PFSK-1 (cell line): ENCODE data around the gene RHOBTB3.
A peak's percentile ranks its signal among the peaks of the same experiment; 100 is the strongest.

Source experiments
- FOXP2 ChIP-seq: optimal IDR thresholded peaks from 2 replicates; pipeline ENCODE3; 2011; ENCODE audit warnings: borderline replicate concordance, control low read depth, inconsistent platforms; ENCODE audit not compliant: insufficient read depth; ENCODE audit errors: extremely low read length, extremely low read depth
- POLR2AphosphoS5 ChIP-seq: IDR thresholded peaks from 2 replicates; pipeline ENCODE4 v1.6.1; 2012; ENCODE audit warnings: low read depth, mild to moderate bottlenecking, control low read depth, low read length, moderate library complexity
- SIN3A ChIP-seq: IDR thresholded peaks from 2 replicates; pipeline ENCODE4 v1.6.1; 2012; ENCODE audit warnings: mild to moderate bottlenecking, low read length, moderate library complexity, borderline replicate concordance; ENCODE audit not compliant: insufficient read depth
- TAF1 ChIP-seq: IDR thresholded peaks from 2 replicates; pipeline ENCODE4 v1.6.1; 2012; ENCODE audit warnings: low read length, control low read depth, borderline replicate concordance; ENCODE audit not compliant: insufficient read depth
- TF ChIP-seq, protein P1 (sequence below), 2 experiments: IDR thresholded peaks; 2 replicates each; pipeline versions ENCODE4 v1.6.1 to v1.8.0; 2011 to 2012; ENCODE audit warnings: low read depth in 2 of 2, low read length in 2 of 2, control low read depth in 1 of 2, inconsistent platforms in 1 of 2, mild to moderate bottlenecking in 1 of 2, moderate library complexity in 1 of 2; ENCODE audit not compliant: insufficient read depth in 1 of 2

RHOBTB3 gene

DNA sequence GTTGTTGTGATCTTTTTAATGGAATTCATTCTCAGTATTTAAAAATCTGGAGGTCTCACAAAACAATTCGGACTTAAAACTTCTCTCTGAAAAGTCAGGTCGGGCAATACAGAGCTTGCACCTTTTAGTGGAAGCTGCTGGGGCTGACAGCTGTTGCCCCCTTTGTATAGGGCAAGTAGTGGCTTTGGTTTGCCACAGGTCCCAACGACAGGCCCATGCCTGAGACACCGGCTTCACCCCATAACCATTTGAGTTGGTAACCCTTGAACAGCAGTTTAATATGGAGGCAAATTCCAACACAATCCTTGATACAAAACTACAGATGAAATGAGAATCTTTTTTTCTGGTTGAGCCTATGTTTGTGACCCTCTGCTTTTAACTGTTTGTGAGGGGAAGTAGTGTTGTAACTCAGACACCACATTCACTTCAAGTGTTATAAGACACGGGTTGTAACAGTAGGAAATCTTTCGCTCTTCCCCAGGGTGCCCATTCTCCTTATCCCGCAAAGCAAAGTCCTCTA lies 92.1 kb downstream of the RHOBTB3 start:
- TF ChIP-seq POLR2AphosphoS5 (no peak), FOXP2 (no peak), SIN3A (no peak)
- TF ChIP-seq, protein P1, sequence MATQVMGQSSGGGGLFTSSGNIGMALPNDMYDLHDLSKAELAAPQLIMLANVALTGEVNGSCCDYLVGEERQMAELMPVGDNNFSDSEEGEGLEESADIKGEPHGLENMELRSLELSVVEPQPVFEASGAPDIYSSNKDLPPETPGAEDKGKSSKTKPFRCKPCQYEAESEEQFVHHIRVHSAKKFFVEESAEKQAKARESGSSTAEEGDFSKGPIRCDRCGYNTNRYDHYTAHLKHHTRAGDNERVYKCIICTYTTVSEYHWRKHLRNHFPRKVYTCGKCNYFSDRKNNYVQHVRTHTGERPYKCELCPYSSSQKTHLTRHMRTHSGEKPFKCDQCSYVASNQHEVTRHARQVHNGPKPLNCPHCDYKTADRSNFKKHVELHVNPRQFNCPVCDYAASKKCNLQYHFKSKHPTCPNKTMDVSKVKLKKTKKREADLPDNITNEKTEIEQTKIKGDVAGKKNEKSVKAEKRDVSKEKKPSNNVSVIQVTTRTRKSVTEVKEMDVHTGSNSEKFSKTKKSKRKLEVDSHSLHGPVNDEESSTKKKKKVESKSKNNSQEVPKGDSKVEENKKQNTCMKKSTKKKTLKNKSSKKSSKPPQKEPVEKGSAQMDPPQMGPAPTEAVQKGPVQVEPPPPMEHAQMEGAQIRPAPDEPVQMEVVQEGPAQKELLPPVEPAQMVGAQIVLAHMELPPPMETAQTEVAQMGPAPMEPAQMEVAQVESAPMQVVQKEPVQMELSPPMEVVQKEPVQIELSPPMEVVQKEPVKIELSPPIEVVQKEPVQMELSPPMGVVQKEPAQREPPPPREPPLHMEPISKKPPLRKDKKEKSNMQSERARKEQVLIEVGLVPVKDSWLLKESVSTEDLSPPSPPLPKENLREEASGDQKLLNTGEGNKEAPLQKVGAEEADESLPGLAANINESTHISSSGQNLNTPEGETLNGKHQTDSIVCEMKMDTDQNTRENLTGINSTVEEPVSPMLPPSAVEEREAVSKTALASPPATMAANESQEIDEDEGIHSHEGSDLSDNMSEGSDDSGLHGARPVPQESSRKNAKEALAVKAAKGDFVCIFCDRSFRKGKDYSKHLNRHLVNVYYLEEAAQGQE (IDR thresholded peaks at IDR 0.05; ENCODE audit: insufficient read depth in 1 of 2, low read depth in 2 of 2, low read length in 2 of 2) = no peak

DNA sequence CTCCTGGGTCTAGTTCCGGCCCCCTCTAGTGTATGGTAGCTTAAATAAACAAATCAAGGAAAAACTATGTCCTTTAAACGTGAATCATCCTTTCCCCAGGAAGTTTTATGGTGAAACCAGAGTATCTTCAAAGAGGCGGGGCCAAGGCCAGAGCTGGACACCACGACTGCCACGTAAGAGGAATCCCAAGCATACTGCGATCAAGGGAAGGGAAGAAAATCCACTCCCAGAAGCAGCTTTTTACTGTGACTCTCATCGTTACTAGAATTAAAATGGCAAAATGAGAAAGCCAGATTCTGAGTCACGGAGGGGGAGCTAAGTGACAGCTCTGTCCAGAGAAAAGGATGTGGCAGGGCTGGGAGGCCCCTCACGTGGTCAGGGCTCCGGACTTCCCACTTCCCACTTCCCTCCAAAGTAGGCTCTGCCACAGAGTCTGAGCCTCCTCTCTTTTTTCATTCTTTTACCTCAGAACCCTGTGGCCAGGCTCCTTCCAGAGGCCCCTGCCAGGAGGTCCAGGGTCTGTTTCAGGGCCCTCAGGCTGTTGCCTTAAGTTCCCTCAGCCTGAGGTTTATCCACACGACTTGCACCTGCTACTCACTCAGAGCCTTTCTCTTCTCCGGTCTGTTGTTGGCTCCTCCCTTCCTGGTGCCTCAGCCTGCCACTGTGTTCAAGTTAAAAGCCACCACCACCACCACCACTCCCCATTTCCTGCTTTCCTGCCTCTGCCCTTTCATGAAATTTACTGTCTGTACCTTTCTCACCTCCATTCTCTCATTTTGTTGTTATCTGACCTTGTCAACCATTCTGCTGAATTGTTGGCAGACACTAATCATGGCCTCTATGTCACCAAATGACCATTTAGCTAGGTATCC lies 92.8 kb downstream of the RHOBTB3 start:
- no peak for TF ChIP-seq POLR2AphosphoS5
- peak; percentile 20; the same call in 1 of the 2 replicates for TF ChIP-seq SIN3A

DNA sequence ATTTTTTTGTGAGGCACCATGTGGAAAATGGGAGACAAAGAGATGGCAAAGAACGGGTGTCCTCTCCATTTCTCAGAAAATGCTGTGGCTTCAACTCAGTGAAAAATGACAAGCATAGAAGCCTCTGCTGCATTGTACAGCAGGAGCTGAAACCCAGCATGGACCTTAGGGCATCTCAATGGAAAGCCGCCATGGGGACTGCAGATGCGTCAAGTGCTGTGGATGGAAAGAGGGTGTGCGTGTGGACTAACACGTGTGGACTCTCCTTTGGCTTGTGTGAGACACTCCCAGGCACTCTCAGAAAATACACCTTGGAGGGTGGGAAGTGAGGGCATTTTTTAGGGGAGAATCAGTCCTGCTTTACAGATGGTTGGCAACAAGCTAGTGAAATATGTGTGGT lies 93.6 kb downstream of the RHOBTB3 start:
- TF ChIP-seq POLR2AphosphoS5 (no peak), TAF1 (no peak), FOXP2 (no peak)

DNA sequence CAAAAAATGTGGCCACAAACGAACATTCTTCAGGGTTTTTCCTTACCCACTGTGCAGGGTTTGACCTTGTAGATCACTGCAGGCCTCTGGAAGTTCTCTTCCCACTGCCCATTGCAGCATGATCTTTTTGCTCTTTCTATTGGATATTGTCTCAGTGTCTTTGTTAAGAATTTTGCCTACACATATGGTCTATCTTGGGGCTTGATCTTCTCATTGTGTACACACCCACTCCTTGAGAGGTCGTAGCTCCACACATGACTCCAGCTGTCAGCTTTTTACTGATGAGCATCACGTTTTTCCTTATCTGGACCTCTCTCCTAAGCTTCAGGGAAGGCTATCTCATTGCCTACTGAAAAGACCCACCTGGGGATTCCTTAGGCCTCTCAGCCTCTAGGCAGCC lies 94.4 kb downstream of the RHOBTB3 start:
- TF ChIP-seq TAF1 = no peak
- no peak for TF ChIP-seq FOXP2
- no peak for TF ChIP-seq POLR2AphosphoS5
- TF ChIP-seq SIN3A = no peak
- TF ChIP-seq, protein P1 (IDR thresholded peaks at IDR 0.05; ENCODE audit: insufficient read depth in 1 of 2, low read depth in 2 of 2, low read length in 2 of 2) = no peak

DNA sequence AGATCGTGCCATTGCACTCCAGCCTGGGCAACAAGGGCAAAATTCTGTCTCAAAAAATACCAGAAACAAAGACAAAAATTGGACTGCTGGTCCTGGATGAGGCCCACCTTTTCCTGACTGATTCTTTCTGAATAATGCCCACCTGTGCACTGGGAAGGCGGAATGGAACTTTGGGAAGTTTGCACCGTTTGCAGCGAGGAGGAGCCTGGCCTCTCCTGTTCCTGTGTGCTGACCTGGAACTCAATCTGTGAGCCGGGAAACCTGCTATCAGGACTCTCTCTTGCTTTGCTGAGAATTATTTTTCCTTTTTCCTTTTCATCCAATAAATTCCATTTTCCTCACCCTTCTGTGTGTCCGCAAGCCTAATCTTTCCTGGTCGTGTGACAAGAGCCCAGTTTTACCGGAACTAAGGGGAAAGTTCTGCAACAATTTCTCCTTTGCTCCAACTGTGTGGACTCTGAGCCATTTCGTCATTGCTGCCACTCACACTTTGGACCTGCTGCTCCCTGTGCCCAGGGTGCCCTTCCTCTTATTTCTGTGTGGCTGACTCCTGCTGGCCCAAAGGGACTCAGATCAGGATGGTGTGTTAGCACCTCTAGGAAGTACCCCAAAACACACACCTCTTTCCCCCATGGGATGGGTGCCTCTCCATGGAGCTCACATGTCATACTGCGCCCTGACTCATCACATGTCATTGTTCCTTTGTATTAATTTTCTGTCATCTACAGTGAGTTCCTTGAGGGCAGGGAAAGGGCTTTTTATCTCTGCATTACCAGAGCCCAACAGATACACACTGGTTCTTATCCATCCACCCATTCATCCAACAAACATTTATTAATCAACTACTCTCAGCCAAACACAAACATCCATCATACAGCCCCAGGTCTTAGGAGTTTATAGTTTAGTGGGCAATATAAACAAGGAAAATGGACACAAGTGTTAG lies 96.1 kb downstream of the RHOBTB3 start:
- no peak for TF ChIP-seq TAF1
- no peak for TF ChIP-seq POLR2AphosphoS5
- no peak for TF ChIP-seq SIN3A
- no peak for TF ChIP-seq FOXP2
- TF ChIP-seq, protein P1 (IDR thresholded peaks at IDR 0.05; ENCODE audit: insufficient read depth in 1 of 2, low read depth in 2 of 2, low read length in 2 of 2) = no peak
